Fibroblast of peridontal ligament (primary cell): ENCODE measurements around the gene COL4A2.

Source experiments
- DNase-seq: peaks from one replicate; pipeline ENCODE4 v3.0.0-alpha.2; 2010; ENCODE audit errors: extremely low read depth

The COL4A2 gene

GRCh38 chr13:110339975-110340550, 33.0 kb downstream of the COL4A2 start:
- DNase-seq, result no peak

DNA sequence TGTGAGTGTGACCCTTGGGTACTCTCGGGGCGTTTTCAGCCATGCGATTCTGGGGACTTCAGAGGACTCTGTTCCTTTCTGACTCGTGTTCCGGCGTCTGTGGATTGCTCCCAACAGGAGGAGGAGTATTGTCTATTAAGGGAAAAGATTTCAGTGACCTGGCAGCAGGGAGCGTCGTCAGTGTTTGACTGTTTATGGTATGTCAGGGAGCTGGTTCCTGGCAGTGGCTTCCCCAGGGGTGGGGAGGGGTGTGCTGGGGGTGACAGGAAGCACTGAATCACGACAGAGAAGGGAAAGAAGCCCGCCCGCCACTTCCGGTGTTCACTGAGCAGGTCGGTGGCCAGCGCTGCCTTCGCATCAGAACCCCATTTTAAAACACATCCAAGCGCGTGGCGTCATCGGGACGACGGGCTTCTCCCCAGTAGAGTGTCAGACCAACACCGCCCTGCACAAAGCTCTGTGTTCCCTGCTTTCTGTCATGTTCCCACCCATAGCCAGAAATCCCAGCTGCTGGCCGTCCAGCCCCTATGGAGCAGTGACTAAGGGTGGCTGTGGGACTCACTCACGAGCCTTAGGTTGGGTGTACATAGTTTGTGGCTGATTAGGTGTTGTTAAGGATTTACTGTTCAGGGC, 33.8 kb downstream of the COL4A2 start:
- no peak for DNase-seq

DNA sequence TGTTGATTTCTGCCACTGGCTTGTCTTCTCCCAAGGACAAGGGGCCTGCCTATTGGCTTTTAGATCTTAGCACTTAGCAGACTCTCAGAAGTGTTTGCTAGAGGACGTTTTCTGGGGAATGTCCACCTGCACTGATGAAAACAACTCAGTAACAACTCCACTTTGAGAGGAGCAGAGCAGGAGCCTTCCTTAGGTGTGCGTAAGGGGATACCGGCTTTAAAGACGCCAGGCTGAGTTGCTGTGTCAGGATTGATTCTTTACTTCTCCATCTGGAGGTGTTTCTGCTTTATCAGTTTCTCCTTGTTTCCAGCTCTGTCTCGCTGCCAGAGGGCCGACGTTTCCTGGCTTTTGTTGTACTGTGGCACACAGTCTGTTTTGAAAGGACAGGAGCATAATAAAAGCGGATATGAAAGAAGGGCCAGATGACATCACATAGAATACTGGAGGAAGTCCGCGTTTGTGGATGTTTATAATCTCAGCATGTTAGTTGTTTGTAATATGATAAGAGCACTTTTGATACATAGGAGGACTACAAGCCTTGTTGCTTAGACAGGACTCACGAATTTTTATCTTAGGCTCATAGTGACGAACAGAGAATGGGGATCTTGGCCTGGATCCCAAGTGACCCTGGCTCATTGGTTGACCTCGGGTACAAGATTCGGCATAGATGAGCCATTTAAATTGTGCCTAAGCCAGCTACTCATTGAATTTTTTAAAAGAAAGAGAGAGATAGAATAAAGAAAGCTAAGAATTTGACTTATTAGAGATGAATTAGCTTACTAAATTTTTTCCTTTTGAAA, 34.6 kb downstream of the COL4A2 start:
- DNase-seq, result no peak

GRCh38 chr13:110342474-110342873, 35.4 kb downstream of the COL4A2 start:
- DNase-seq, result no peak

DNA sequence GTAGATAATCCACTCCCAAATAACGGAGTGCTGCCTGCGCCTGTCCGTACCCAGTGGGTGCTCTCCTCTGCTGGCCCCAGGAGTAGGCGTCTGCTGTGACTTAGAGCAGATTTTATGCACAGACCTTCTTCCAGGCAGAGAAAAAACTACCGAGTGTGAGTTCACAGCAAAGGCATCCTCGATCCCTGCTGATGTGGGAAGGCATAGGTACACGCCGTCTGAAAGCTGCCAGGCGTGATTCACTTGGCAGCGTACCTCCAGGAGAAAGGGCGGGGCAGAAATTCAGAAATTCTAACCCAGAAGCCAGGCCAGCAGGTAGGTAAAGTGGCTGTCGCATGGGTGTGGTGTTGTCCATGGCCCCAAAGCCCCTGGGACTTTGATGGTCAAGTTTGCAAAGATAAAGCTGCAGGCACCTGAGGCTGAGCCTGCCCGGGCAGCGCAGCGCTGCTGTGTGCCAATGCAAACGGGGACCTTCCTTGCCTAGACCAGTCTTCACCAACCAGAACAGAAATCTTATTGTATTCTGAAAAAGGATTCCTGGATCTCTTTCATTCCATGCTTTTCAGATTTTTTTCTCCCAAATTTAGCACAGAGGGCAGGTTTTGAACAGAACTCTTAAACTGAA, 36.3 kb downstream of the COL4A2 start:
- no peak for DNase-seq

DNA sequence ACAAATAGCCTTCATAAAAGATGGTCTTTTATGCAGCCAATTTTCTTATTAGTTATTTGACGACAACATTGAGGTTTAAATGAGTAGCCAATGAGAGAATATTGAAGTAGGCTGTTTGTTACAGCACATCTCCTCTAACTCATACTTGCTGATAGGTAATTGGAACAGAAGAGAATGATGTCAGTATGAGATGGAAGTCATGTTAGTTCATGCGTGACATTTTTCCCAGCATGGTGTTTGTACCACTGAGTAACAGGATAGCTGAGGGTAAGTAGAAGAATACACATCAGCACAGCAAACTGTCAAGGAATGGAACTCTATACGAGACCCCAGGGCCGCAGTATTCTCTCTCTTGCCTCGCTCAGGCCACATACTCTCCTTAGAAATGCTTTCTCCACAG, 37.2 kb downstream of the COL4A2 start:
- no peak for DNase-seq

- DNase-seq, result no peak
These were observed 38.2 kb downstream of the COL4A2 start for GRCh38 chr13:110345266-110345665.

GRCh38 chr13:110345701-110346100, 38.6 kb downstream of the COL4A2 start:
- no peak for DNase-seq

GRCh38 chr13:110346661-110347067, 39.6 kb downstream of the COL4A2 start:
- no peak for DNase-seq

DNA sequence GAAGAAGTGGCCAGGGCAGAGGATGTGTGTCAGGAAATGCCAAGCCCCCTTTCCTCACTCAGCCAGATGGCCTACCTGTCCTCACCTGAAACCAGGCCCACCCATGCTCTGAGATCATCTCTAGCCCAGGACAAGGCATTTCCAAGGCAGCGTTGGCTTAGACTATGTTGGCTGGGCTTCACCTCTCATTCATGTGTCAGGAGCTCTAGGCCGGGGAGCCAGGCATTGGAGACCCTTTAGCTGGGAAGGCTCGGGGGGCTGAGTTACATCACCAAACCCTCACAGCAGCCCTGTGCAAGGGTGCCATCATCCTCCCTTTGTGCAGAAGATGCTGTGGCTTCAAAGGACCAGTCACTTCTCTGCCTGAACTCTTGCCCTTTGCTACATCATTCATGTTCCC, 40.0 kb downstream of the COL4A2 start:
- no peak for DNase-seq

DNA sequence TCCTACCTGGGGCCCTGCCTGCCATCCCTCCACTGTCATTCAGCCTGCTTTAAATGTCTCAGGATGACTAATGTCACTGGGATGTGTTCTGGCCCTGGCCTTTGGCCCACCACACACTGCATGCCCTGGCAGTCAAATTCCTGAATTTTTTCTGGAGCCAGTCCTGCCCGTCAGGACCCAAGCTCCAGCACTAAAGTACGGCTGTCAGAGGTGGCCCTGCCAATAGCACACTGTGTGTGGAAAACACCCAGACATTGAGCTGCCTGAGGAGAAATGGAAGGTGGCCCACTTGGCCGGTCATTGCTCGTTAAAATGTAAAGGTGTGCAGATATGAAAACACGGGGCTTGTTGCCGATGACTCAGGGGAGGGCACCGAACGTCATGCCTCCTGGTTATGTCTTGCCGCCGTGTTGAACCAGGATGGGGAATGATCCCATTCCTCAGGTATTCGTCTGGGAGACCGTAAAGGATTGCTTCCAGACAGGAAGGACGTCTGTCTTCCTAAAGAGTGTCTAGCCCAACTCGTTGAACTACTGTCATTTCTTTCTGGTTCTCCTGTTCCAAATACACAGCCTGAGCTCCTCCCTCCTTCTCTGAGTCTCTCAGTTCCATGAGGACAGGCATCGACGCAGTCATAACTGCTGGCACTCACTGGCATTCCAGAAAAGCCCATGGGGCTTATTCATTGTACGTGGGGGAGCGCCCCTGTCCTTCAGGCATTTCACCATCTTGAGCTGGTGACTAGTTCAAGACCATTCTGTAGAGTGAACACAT, 40.6 kb downstream of the COL4A2 start:
- DNase-seq, result peak; percentile 77

- DNase-seq, result no peak
These were observed 41.4 kb downstream of the COL4A2 start for GRCh38 chr13:110348309-110349105.

- no peak for DNase-seq
These were observed 42.2 kb downstream of the COL4A2 start for GRCh38 chr13:110349239-110349638.

- no peak for DNase-seq
These were observed 43.0 kb downstream of the COL4A2 start for GRCh38 chr13:110350049-110350448.

- no peak for DNase-seq
These were observed 43.4 kb downstream of the COL4A2 start for GRCh38 chr13:110350509-110350908.

- no peak for DNase-seq
These were observed 44.7 kb downstream of the COL4A2 start for GRCh38 chr13:110351636-110352420.

- DNase-seq, result no peak
These were observed 45.7 kb downstream of the COL4A2 start for GRCh38 chr13:110352735-110353134.

- DNase-seq, result no peak
These were observed 46.4 kb downstream of the COL4A2 start for GRCh38 chr13:110353339-110353977.

DNA sequence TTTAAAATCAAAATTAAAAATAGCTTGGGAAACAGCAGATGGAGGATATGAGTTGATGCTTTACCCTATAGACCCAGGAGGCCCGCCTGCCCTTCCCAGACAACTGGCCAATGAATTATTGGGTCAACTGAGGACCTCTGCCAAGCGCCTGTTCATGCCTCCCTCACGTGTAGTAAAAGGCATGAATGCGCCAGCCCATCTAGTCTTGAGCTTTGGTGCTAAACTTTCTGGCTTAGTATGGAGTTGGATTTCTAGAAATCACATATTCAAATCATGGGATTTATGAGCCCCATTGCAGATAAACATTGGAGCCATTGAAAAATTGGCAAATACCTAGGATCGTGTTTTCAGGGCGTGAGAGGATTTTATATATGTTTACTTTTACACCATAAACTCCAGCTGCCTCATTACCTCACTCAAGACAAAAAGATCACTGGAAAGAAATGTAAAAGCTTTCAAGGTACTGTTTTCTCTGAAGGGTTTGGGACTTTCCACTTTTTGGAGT, 47.1 kb downstream of the COL4A2 start:
- DNase-seq, result no peak
